ENCODE data around the gene MYCL.
A peak's percentile ranks its signal among the peaks of the same experiment; 100 is the strongest.

MYCL gene

GRCh38 chr1:39866767-39867166 is 35.0 kb downstream of the MYCL start:
- H3K27ac ChIP-seq = peak overlapping the region; percentile 32
- POLR2A ChIA-PET (ENCODE audit: low non-redundant PET) = no interaction called here
- CTCF ChIA-PET = no interaction called here
- DNase-seq (ENCODE audit: low spot score) = no peak
- TF ChIP-seq CTCF (conservative IDR thresholded peaks at IDR 0.05; ENCODE audit: low read depth) = no peak

GRCh38 chr1:39865762-39866161 is 36.0 kb downstream of the MYCL start:
- ChIA-PET POLR2A (ENCODE audit: low non-redundant PET) (no interaction called here), CTCF (no interaction called here)
- H3K27ac ChIP-seq = no peak overlapping the region
- DNase-seq (ENCODE audit: low spot score) = no peak
- TF ChIP-seq CTCF (conservative IDR thresholded peaks at IDR 0.05; ENCODE audit: low read depth) = no peak

- no peak overlapping the region for H3K27ac ChIP-seq
- CTCF ChIA-PET = no interaction called here
- no peak for TF ChIP-seq CTCF (conservative IDR thresholded peaks at IDR 0.05; ENCODE audit: low read depth)
- no peak for DNase-seq (ENCODE audit: low spot score)
- POLR2A ChIA-PET (ENCODE audit: low non-redundant PET) = no interaction called here
Observed at GRCh38 chr1:39863177-39863576, 38.5 kb downstream of the MYCL start.

- CTCF ChIA-PET = no interaction called here
- POLR2A ChIA-PET (ENCODE audit: low non-redundant PET) = no interaction called here
- no peak overlapping the region for H3K27ac ChIP-seq
- DNase-seq (ENCODE audit: low spot score) = no peak
- TF ChIP-seq CTCF (conservative IDR thresholded peaks at IDR 0.05; ENCODE audit: low read depth) = no peak
Observed at GRCh38 chr1:39861003-39861402, 40.7 kb downstream of the MYCL start.

GRCh38 chr1:39859859-39860812 is 41.6 kb downstream of the MYCL start:
- ChIA-PET CTCF (no interaction called here), POLR2A (ENCODE audit: low non-redundant PET) (no interaction called here)
- no peak overlapping the region for H3K27ac ChIP-seq
- DNase-seq (ENCODE audit: low spot score) = no peak
- no peak for TF ChIP-seq CTCF (conservative IDR thresholded peaks at IDR 0.05; ENCODE audit: low read depth)

GRCh38 chr1:39858315-39858714 is 43.4 kb downstream of the MYCL start:
- no peak for TF ChIP-seq CTCF (conservative IDR thresholded peaks at IDR 0.05; ENCODE audit: low read depth)
- no peak overlapping the region for H3K27ac ChIP-seq
- ChIA-PET POLR2A (ENCODE audit: low non-redundant PET) (no interaction called here), CTCF (no interaction called here)
- DNase-seq (ENCODE audit: low spot score) = no peak

All from RWPE1 (cell line).